Right lobe of liver (tissue), 6 donors: ENCODE measurements around the gene FAM83F. TPM values are rescaled to one million over a fixed set of nuclear protein-coding genes. Genes with fewer than 3 reads are reported as not detected.

Experiments
- ATAC-seq, 4 donors: fragments of 200-7000 bp; cut with Tn5 transposase; one replicate each; pipeline ENCODE4 v1.9.1; 2020; ENCODE audit warnings: mild to moderate bottlenecking in 4 of 4, moderate library complexity in 4 of 4
- DNase-seq, 3 donors: peaks; one replicate each; pipeline ENCODE4 v3.0.0-alpha.2; 2020
- H3K27ac ChIP-seq, 3 donors: fragments of 200-600 bp; one replicate each; pipeline ENCODE4 v1.8.0; 2022
- H3K27me3 ChIP-seq, 2 donors: fragments of 200-600 bp; one replicate each; pipeline ENCODE4 v1.8.0; 2022
- H3K36me3 ChIP-seq, 4 donors: fragments of 200-600 bp; sonication (generic) in 1 of 4; one replicate each; pipeline versions ENCODE4 v1.5.1 to v1.8.0; 2017 to 2022; ENCODE audit warnings: control low read depth in 1 of 4
- H3K4me1 ChIP-seq, 4 donors: fragments of 200-600 bp; sonication (generic) in 1 of 4; one replicate each; pipeline versions ENCODE4 v1.5.1 to v1.8.0; 2017 to 2022; ENCODE audit warnings: control low read depth in 1 of 4
- H3K4me3 ChIP-seq, 3 donors: fragments of 200-600 bp; one replicate each; pipeline ENCODE4 v1.8.0; 2022
- H3K9me3 ChIP-seq, 4 donors: fragments of 200-600 bp; sonication (generic) in 1 of 4; one replicate each; pipeline versions ENCODE4 v1.5.1 to v1.8.0; 2017 to 2022; ENCODE audit warnings: control low read depth in 1 of 4
- POLR2A ChIP-seq: fragments of 450-650 bp; IDR thresholded peaks from one replicate; pipeline ENCODE4 v1.6.1; 2017; ENCODE audit warnings: antibody characterized with exemption, mild to moderate bottlenecking
- WGBS: methylation state at CpG from one replicate; pipeline ENCODE4 v1.1.6; 2018; ENCODE audit warnings: low coverage, low lambda C conversion rate; ENCODE audit not compliant: insufficient coverage; ENCODE audit errors: missing lambda C conversion rate; 5-methylcytosine and 5-hydroxymethylcytosine counted together
- intact Hi-C, 2 donors: fragments of 100-400 bp; cut with DNase I; formaldehyde crosslinking; loops; one replicate each; pipeline versions ENCODE4 v1.11.2 to v1.14.1; 2022
- long read RNA-seq: library from polyadenylated mRNA; unstranded; transcript quantifications from one replicate; pipeline ENCODE4 v2.0.0, GENCODE V29; 2019
- total RNA-seq, 6 experiments: library from RNA; depleted of rRNA in 2 of 6; stranded (reverse); fragments of >200 nt in 2 of 6; fragmentation: NEBNext Ultra II Directional in 3 of 6; extraction: Animal tissue kit (Norgen Biotek cat#: 25700) in 3 of 6; gene quantifications; one replicate each; pipeline versions ENCODE4 v1.1.0 to v1.2.4, GENCODE V29; 2016 to 2023
- TF ChIP-seq, protein P1 (sequence below), 4 donors: fragments of 200-600 bp in 3 of 4; fragments of 450-650 bp in 1 of 4; IDR thresholded peaks; one replicate each; pipeline versions ENCODE4 v1.5.1 to v1.8.0; 2016 to 2022; ENCODE audit warnings: antibody characterized with exemption in 4 of 4, mild to moderate bottlenecking in 2 of 4
- donor health status: DM: no; HTN: yes; CAD: no.
- donor health status: DM: no; HTN: no; CAD: no.
- donor health status: DM: no; HTN: no; CAD: no.
- donor health status: DM: no; HTN: yes; CAD: no.
- donor health status: DM: no; HTN: yes; CAD: no.

FAM83F gene
- 1 to 10 TPM; 1.1 to 4.5 (median 1.6) TPM for total RNA-seq
- long read RNA-seq = 0 reads

DNA sequence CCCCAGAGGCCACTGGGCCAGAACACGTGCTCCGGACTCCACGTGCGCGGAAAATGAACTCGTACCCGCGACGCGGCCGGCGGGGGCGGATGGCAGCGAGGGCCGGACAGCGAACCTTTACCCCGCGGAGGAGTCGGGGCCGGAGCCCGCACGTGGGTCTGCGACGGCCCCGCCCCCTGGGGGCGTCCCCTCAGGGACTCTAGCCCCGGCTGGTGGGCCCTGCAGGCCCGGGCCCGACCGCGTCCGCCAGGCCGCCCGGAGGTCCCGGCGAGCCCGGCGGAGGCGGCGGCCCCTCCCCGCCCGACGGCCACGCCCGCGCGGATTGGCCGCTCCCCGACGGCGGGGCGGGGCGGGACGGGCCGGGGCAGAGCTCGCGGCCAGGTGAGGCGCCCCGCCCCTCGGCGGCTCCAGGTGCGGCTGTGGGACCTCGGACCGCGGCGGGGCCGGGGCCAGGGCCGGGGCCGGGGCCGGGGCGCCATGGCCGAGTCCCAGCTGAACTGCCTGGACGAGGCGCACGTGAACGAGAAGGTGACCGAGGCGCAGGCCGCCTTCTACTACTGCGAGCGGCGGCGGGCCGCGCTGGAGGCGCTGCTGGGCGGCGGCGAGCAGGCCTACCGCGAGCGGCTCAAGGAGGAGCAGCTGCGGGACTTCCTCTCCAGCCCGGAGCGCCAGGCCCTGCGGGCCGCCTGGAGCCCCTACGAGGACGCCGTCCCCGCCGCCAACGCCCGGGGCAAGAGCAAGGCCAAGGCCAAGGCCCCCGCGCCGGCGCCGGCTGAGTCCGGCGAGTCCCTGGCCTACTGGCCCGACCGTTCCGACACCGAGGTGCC is at the start of gene FAM83F:
Gene FAM83F, plus strand, starts transcription at position 389 of the 827 bp plus-strand sequence. Its CDS starts 89 bp downstream, at position 478.
- TF ChIP-seq, protein P1, sequence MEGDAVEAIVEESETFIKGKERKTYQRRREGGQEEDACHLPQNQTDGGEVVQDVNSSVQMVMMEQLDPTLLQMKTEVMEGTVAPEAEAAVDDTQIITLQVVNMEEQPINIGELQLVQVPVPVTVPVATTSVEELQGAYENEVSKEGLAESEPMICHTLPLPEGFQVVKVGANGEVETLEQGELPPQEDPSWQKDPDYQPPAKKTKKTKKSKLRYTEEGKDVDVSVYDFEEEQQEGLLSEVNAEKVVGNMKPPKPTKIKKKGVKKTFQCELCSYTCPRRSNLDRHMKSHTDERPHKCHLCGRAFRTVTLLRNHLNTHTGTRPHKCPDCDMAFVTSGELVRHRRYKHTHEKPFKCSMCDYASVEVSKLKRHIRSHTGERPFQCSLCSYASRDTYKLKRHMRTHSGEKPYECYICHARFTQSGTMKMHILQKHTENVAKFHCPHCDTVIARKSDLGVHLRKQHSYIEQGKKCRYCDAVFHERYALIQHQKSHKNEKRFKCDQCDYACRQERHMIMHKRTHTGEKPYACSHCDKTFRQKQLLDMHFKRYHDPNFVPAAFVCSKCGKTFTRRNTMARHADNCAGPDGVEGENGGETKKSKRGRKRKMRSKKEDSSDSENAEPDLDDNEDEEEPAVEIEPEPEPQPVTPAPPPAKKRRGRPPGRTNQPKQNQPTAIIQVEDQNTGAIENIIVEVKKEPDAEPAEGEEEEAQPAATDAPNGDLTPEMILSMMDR (IDR thresholded peaks at IDR 0.05) = no peak
- no peak for TF ChIP-seq POLR2A
- intact Hi-C loops = no loop called here
- Histone ChIP-seq H3K27ac (peak within 1 kb of the TSS in 2 of 3 donors; percentile 86 to 88), H3K4me1 (peaks cover 0 to 89% (median 26%) of the 10 kb centered on the region in 4 donors), H3K9me3 (no peaks in the 10 kb centered on the region), H3K36me3 (no peaks in the 10 kb centered on the region), H3K4me3 (peak within 1 kb of the TSS; percentile 16 to 42 (median 34)), H3K27me3 (no peaks in the 10 kb centered on the region)
- WGBS = 3% methylated on average over 5 of the region's 115 CpGs
- ATAC-seq (peak in 1 of 4 donors; percentile 7), DNase-seq (peak in 2 of 3 donors; percentile 29 to 69)

DNA sequence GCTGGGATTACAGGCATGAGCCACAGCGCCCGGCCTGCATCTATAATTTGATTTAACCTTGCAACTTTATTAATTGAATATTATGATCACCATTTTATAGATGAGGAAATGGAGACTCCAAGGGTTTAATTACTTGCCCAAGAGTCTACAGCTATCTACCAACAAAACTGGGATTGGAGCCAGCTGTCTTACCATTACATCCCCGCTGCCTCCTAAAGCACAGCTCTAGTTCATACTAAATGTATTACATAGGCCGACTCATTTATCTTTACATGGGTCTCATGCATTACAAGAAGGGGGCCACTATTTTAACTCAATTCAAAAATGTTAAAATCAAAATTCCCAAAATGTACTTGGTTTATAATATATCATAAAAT is 48.6 kb upstream of the FAM83F start:
- WGBS = 81% methylated on average over 4 of the region's 4 CpGs
- no peaks in the 10 kb centered on the region for H3K4me1 ChIP-seq
- H3K27ac ChIP-seq = no peak overlapping the region
- intact Hi-C loops = no loop called here
- no peaks in the 10 kb centered on the region for H3K9me3 ChIP-seq
- no peak overlapping the region for H3K4me3 ChIP-seq
- no peaks in the 10 kb centered on the region for H3K27me3 ChIP-seq
- no peaks in the 10 kb centered on the region for H3K36me3 ChIP-seq
- ATAC-seq (no peak), DNase-seq (no peak)
- TF ChIP-seq POLR2A = no peak
- TF ChIP-seq, protein P1 (IDR thresholded peaks at IDR 0.05) = no peak

DNA sequence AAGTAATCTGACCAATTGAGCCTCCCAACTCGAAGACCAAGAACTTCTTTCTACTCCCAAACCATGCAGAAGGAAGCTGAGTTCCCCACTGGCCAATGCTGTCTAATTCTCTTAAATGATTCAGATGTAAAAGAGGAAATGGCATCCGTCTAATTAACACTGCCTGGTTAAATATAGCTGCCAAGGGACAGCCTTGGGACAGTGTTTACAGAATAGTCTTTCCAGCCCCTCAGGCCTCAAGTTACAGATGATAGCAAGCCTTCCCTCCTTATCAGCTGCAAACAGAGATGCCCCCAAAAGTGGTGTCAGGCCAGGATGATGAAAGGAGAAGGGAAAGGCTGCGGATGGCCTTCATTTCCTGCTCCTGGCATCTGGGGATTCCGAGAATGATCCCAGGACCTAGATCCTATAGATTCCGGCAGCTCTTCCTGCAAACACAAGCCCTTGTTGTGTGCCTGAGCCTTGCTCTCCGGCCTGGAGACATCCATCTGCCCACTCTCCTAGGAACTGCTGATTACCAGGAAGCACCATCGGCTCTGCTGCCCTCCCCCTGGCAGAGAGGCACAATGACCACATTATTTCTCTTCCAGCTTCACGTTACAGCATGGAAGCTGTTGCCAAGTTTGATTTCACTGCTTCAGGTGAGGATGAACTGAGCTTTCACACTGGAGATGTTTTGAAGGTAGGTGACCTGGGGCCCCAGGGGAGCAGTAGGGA is 48.1 kb upstream of the FAM83F start:
- no peaks in the 10 kb centered on the region for H3K36me3 ChIP-seq
- no peaks in the 10 kb centered on the region for H3K27me3 ChIP-seq
- DNase-seq (no peak), ATAC-seq (peak in 3 of 4 donors; percentile 20 to 33 (median 29))
- intact Hi-C loops = no loop called here
- no peak overlapping the region for H3K27ac ChIP-seq
- H3K4me3 ChIP-seq = no peak overlapping the region
- no peaks in the 10 kb centered on the region for H3K9me3 ChIP-seq
- TF ChIP-seq, protein P1 (IDR thresholded peaks at IDR 0.05) = no peak
- TF ChIP-seq POLR2A = no peak
- no peaks in the 10 kb centered on the region for H3K4me1 ChIP-seq
- WGBS = 36% methylated on average over 5 of the region's 8 CpGs

DNA sequence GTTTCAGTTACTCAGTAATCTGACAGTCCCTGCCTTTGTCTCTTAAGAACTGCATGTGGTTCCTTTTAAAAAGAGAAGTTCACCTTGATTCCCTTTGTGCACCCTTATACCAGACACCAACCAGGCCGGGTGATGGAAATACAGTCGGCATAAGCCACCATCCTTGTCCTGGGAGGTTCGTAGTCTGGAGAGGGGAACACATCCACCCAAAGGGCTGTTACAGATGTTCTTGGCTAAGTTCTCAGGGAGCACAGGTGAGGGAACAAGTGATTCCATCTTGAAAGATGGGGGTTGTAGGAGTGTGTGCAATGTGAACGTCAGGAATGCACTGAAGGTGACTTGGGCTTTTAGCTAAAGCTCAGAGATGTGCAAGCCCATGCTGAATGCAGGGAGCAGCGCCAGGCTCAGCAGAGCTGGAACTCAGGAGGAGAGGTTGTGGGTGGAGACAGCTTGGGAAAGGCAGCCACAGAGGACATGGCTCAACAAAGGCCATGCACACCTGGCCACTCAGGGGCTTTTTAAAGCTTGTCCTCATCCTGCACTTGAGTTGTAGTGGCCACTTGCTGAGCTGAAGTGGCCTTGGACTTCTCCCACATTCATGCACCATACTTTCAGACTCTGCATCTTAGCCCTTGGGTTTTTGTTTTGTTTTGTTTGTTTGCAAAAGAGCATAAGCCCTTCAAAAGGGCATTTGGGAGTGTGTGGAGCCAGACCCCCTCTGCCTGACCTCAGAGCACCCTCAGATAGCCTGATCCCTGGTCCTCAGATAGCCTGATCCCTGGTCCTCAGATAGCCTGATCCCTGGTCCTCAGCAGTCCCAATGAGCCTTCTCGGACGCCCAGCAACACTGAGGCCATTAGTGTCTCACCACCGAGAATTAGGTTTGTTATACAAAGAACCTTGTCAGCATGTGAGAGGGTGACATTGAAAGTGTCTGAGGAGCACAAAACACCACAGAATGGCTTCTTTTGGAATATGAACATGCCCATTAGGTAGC is 47.2 kb upstream of the FAM83F start:
- WGBS = 79% methylated on average over 6 of the region's 8 CpGs

More for the DNA sequence above, 47.2 kb upstream of the FAM83F start:
- Histone ChIP-seq H3K9me3 (no peaks in the 10 kb centered on the region), H3K27ac (no peak overlapping the region), H3K27me3 (no peaks in the 10 kb centered on the region), H3K4me3 (no peak overlapping the region), H3K36me3 (no peaks in the 10 kb centered on the region), H3K4me1 (no peaks in the 10 kb centered on the region)
- DNase-seq (no peak), ATAC-seq (peak in 1 of 4 donors; percentile 12)
- intact Hi-C loops = no loop called here
- TF ChIP-seq, protein P1 (IDR thresholded peaks at IDR 0.05) = no peak
- no peak for TF ChIP-seq POLR2A
